Right lobe of liver (tissue), 4 donors: ENCODE measurements around the gene ARMH3.
"Not testable (repeated sequence)": the region's sequence is repeated elsewhere in the genome, so short reads cannot be mapped to it uniquely, and the experiment has no call there.

Experiments
- CTCF ChIP-seq, 4 donors: fragments of 200-600 bp in 3 of 4; fragments of 450-650 bp in 1 of 4; IDR thresholded peaks; one replicate each; pipeline versions ENCODE4 v1.5.1 to v1.8.0; 2016 to 2022; ENCODE audit warnings: antibody characterized with exemption in 4 of 4, mild to moderate bottlenecking in 2 of 4
- POLR2A ChIP-seq: fragments of 450-650 bp; IDR thresholded peaks from one replicate; pipeline ENCODE4 v1.6.1; 2017; ENCODE audit warnings: antibody characterized with exemption, mild to moderate bottlenecking
- donor health status: DM: no; HTN: no; CAD: no.
- donor health status: DM: no; HTN: no; CAD: no.
- donor health status: DM: no; HTN: yes; CAD: no.

GRCh38 chr10:102054881-102055646 lies 909 bp downstream of the ARMH3 start:
- not testable (repeated sequence) for TF ChIP-seq CTCF (IDR thresholded peaks at IDR 0.05); POLR2A
